D341Med (cell line): ENCODE data around the gene RXRA.

Source experiments
- DNase-seq: peaks from one replicate; pipeline ENCODE4 v3.0.0; 2012; ENCODE audit warnings: low spot score

The RXRA gene

DNA sequence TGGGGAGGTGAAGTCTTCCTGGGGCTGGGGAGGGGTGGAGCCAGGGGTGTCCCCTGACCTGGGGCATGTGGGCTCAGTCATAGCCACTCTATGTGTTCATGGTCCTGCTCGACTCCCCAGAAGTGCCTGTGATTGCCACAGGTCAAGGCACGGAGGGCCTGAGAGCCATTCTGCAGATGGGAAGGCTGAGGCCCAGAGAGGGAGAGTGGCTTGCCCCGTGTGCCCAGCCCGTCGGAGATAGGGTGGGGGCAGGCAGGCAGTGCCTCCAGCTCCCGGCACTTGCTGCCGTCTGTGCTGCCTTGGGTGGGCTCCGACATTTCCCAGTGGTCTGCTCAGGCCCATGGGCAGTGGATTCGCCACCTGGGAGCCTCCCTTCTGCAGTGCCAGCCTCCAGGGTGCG, 74.0 kb downstream of the RXRA start:
- no peak for DNase-seq

DNA sequence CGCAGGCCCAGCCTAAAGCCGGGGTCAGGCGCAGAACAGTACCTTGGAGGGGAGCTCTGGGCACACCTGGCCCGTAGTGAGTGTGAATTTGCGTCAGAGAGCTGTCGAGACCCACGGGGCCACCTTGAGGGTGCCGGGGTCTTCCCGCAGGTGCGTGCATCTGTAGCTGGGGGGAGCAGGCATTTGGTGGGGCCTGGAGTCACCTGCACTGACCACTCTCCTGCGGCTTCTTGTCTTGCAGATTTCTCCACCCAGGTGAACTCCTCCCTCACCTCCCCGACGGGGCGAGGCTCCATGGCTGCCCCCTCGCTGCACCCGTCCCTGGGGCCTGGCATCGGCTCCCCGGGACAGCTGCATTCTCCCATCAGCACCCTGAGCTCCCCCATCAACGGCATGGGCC, 75.1 kb downstream of the RXRA start:
- no peak for DNase-seq

DNA sequence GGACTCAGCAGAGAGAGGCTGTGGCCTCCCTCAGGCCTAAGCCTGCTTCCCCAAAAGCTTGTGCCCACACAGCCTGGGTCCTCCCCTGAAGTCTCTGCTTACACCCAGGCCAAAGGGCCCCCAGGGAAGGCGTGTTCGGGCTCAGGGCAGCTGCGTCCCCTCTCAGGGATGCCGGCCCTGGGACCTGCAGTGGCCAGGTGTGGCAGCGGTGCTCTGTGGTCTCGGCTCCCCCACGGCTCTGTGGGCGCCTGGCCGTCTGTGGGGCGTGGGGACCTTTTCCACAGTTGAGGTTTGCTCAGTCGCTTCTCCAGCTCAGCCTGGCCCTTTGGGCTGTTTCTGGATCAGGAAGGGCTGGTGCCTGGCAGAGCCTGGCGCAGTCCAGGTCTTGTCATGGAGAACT, 75.9 kb downstream of the RXRA start:
- DNase-seq, result no peak

DNA sequence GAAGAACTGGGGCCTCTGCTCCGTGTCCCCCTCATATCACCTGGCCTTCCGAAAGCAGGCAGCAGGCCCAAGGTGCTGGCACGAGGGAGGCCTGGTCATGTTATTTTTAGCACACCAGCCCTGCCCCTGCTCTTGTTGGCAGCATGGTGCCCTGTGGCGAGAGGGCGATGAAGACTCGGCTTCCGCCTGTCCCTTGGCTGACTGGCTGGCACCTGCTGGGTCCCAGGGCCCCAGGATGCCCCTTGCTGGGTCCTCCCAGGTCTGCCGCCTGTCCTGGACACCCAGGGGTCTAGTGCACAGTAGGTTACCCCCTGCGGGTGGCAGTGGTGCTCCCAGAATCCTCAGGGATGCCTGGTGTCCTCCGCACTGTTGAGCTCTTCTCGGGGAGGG, 77.0 kb downstream of the RXRA start:
- no peak for DNase-seq

DNA sequence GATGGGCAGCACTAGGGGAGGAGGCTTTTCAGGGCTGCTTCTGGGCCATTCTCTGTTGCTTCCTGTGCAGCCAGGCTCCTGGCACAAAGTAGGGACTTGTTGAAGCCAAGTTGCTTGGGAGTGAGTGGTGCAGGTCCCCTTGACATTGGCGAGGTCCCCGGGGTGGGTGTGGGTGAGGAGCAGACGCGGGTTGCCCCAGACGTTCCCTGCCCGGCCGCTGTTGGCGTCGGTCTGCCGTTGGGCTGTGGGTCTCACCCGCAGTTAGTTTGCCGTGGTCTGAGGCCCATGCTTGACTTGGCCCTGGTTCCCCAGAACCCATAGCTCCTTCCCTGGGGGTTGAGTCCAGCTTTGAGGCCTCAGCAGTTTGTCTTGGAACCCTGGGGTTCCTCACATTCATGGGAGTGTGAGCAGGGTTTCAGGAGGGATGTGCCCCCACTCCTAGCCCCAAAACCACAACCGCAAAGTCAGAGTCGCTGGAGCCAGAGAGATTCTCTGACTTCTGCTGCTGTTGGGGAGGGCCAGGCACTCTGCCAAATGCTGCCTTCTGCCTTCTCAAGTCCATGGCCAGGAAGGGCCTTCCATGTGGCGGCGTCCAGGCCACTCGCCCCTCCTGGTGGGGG, 77.5 kb downstream of the RXRA start:
- no peak for DNase-seq

DNA sequence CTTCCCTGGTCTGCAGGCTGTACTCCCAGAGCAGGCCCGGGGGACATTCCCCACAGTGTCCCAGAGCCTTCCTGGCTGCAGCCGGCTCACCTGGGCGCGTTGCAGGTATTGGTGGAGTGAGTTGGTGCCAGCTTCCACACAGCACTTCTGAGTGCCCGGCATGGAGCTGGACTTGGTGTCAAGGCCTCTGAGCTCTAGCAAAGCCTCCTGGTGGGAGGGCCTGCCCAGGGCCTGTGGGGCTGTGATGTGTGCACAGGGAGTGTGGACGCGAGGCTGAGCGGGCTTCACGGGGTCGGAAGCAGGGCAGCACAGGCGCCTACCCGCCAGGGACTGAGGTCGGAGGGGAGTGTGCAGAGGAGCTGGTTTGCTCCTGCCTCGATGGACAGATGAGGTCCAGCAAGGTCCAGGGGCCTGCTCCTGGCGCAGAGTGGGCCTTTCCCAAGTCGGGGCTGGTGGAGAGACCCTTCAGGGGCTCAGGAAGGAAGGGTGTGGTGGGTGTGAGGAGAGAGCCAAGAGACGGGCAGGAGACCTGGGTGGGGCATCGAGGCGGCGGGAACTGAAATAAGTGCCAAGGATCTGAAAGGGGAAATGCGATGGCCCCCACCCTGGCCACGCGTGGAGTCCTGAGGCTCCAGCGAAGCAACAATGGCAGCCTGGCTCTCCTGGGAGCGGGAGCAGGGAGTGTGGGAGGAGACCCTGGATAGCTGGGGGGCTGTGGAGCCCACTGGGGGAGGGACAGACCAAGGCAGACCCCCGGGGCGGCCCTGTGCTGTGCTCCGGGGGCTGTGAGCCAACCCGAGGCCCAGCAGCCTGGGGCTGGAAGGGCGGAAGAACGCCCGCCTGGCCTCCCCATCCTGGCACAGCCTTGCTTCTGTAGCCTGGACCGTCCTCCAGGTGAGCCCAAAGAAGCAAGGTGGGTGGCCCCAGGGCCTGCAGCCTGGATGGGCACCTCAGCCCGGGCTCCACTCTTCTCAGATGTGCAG, 78.4 kb downstream of the RXRA start:
- DNase-seq, result no peak

DNA sequence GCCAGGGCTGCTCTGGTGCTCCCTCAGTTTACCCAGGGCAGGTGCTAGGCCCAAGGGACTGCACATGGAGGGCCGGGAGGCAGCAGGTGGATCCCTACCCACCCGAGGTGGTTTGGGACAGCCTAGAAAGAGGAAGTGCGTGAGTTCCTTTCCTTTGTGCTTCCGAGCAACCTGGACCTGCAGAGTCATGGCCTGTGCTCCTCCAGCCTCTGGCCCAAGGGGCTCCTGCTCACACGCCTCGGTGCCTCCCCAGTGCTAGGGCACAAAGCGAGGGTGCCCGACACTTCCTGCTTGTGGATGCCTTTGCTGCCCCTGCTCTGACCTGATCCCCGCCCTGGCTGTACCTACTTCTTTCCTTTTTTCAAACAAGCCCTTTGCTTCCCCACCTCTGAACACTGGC, 79.3 kb downstream of the RXRA start:
- DNase-seq, result no peak

DNA sequence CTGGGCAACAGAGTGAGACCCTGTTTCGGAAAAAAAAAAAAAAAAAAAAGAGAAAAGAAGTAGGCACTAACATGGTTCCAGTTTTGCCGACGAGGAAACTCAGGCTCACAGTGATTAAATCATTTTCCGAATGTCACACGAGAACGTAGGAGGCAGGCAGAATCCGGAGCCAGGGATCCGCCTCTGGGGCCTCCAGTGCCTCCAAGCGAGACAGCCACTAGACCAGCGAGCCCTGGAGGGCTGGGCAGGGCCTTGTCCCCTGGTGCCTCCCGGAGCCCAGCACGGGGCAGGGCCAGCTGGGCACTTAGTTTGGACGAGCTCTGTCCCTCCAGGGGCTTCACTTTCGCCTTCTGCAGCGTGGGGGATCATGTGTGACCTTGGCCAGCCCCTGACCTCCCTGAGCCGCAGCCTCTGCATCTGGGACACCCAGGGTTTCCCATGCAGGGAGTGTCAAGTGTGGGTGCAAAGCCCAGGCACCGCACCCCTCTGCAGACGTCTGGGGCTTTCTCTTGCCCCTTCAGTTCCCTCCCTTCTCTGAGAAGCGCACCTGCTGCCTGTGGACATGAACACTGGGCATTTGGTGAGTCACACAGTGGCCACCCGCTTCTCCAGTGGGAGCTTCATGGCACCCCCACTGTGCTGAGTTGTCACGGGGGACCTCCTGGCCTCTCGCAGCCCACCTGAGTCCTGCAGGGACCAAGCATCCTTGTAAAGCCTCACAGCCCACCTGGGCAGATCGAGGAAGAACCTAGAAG, 80.3 kb downstream of the RXRA start:
- no peak for DNase-seq

DNA sequence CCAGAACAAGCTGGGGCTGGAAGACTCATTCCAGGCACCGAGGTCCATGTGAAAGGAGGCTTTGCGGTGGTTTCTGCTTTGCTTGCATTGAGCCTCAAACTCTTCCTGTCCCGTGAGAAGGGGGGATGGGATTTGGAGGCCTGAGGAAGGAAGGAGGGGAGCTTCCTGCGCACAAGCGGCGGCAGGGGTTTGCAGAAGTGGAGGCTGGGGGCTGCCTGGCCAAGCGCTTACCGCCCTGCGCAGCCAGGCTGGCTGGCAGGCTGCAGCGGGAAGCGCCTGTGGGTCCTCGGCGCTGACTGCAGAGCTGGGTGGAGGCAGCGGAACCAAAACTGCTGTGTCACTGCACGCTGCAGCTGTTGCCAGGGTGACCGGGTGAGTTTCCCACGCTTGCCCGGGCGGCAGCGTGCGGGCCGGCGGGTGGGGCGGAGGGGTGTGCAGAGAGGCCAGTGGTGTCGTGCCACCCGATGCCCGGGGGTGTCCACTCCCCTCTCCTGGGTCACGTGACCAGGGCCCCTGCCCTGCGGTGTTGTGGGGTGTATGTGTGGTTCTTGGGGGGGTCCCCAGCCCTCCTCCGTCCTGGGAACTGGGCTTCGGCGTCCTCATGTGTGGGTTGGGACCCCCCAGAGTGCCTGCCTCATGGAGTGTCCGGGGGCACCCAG, 81.0 kb downstream of the RXRA start:
- peak; percentile 49 for DNase-seq

DNA sequence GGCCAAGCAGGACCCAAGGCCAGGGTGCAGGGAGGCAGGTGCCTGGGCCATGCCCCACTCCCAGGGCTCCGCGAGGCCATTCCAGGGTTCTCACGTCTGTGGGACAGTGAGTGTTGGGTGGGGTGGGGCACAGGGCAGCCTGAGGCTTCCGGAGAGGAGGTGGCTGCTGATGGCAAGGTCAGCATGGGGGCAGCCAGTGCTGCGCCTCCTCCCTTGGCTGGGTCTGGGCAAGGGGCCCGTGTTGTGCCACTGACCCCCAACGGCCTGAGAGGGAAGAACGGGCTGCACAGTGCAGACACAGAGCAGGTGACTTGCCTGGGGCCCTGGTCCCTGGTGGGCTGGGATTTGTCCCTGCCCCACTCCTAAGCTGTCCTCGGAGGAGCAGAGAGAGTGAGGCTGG, 82.1 kb downstream of the RXRA start:
- DNase-seq, result no peak

DNA sequence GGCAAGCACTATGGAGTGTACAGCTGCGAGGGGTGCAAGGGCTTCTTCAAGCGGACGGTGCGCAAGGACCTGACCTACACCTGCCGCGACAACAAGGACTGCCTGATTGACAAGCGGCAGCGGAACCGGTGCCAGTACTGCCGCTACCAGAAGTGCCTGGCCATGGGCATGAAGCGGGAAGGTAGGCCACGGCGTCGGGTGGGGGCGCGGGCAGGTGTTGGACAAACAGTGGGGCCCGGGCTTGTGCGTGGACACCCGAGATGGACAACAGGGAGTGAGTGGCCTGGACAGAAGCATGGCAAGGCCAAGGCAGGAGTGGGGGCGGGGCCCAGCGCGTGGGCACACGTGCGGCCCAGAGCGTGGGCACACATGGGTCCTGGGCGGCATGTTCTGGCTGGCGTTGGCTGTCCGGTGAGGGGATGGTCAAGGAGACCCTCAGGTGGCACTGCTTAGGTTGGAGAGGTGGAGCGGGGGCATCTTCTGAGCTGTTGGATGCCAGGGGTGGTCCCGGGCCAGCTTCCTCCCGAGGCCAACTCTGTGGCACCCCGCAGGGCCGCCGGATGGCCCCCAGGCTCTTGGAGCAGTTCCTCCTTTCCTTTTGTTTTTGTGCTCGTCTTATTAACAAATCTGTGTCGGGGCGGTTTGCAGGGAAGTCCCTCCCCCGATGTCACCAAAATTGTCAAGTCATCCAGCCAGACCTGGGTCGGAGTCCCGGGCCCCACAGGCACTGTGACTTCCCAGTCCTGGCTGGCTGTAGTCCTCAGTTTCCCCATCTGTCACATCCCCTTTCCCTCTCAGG, 82.9 kb downstream of the RXRA start:
- no peak for DNase-seq

DNA sequence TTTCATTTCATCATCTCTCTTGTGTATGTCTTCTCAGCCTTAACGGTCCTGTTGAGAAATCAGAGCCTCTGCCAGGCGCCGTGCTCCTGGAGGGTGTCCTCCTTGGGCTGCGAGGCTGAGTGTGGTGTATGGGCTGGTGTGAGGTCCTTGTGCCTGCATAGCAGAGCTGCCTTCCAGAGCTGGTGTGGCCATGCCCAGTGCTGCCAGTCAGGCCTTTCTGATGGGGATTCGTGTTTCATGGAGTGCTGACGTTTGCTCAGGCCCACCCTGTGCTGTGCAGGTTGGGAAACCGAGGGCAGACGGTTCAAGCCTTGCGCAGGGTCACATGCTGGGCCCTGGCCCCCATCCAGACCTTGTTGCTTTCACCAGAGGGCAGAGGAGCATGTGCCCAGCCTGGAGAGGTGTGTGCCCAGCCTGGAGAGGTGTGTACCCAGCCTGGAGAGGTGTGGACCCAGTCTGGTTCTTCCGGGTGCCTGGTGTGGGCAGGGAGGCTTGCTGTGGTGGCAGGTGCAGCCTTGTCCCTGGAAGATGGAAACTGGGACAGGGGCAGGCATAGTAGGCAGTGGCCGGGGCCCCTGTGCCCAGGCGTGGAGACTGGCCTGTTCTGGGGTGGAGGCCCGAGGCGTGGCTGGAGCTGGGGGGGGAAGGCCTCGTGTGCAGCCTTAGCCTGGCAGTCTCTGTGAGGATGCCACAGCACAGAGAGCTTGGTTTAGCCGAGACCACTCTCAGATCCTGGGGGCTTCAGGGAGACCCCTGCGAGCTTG, 84.0 kb downstream of the RXRA start:
- DNase-seq, result no peak

DNA sequence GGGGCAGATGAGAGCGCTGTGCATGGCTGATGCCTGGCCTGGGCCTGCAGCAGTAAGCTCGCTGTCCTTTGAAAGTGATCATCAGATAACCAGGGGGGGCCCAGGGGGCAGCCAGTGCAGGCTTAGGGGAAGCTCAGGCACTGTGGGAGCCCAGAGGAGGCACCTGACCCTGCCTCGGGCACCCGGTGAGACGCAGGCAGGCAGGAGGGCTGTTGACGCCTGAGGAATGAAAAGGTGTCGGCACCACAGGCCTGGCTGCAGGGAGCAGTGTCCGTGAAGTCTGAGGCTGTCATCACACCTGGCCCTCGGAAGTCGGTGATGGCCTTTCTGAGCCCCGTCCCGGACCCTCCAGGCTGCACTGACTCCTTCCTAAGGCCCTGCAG, 84.6 kb downstream of the RXRA start:
- DNase-seq, result no peak

DNA sequence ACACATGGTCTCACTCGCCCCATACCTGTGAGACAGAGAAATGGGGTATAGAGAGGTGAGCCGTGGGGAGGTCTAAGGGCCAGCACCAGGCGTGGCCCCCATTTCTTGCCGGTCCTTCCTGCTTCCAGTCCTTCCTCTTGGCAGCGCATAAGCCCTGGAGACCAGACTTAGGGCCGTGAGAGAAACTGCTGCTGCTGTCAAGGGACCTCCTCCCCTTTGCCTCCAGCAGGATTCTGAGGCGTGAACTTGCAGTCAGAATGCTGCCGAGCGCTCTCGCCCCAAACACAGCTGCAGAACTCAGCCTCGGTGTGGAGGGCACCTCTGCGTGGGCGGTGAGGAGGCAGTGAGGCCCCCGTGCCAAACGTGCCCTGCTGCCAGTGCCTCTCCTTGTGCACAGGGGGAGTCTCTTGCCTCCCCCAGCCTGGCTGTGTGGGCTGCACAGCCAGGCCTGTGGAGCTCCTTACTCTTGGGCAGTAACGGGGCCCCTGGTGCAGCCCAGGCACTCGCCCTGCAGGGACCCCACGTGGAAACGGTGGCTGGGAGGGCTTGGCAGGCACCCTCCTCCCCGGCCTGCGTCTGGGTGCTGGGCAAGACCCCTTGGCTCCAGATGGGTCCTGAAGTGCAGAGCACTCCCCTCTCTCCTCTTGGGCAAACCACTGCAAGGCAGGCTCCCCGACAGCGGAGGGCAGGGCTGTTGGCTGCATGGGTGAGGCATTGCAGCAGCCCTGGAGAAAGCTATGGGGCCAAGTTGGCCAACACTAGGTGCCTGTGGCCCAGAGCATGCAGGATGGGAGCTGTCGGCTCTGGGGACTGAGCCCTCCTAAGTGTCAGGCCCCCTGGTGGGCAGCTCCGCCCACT, 85.4 kb downstream of the RXRA start:
- DNase-seq, result no peak

DNA sequence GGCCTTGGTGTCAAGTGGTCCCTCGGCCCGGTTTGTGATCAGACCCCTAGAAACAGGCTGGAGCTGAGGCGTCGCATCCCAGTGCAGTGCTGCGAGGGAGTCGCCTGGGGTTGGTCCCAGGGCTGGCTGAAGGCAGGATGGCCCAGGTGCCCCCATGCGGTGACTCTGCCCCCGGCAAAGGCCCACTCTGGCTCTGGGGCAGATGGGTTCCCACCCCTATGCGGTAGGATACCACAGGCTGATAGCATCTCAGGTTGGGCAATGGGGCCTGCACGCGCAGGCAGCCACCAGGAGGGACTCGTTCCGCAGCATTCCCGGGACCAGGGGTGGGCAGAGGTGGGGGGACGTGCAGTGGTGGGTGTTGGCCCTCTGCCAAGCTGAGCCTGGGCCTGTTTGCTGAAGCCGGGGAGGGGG, 86.0 kb downstream of the RXRA start:
- no peak for DNase-seq

DNA sequence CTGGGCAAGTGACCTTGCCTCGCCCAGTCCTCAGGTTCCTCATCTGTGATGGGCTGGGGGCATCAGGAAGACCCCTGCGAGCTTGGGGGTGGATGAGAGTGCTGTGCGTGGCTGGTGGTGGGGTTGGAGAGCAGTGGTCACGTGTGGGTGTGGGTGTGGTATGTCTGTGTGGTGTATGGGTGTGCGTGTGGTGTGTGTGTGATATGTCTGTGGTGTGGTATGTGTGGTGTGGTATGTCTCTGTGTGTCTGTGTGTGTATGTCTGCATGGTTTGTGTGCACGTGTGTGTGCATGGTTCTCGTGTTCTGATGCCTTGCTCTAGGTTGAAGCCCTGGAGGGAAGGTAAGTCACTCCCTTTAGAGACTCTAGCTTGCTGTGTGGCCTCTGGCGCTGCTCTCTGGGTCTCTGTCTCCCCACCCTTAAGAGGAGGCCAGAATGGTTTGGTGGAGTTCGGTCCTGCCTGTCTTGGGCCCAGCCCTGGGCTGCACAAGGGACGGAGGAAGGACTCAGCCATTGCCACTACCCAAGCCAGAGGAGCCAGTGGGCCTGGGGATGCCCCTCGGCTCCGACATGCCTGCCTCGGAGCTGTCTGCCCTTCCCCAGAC, 87.0 kb downstream of the RXRA start:
- DNase-seq, result no peak

DNA sequence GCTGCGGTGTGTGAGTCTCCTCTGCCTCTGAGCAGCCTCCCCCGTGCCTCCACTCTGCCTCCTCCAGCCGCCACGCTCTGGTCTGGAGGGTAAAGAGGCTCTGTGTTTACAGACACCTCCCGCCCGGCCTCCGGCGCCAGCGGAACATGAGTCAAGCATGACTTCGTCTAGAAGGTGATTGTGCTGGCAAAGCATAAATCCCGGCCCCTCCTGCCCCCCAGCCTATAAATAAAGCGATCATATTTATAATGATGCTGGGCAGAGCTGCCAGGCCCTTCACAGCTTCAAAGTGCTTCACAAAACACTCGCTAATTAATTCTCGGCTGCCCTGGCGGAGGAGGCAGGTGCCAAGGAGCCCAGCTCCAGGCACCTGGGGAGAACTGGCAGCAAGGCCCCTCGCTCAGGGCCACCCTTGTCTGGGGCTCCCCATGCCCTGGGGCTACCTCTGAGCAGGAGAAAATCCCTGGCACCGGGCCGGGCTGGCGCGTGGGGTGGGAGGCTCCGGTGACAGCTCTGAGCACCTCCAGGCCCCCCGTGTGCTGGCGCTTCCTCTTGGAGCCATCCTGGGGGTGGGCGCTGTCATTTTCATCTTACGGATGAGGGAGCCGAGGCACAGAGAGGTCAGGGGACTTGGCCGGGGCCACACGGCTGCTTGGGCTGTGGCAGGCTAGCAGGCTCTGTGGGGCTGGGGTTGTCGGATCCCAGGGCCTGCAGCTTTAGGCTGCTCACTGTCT, 87.8 kb downstream of the RXRA start:
- no peak for DNase-seq

DNA sequence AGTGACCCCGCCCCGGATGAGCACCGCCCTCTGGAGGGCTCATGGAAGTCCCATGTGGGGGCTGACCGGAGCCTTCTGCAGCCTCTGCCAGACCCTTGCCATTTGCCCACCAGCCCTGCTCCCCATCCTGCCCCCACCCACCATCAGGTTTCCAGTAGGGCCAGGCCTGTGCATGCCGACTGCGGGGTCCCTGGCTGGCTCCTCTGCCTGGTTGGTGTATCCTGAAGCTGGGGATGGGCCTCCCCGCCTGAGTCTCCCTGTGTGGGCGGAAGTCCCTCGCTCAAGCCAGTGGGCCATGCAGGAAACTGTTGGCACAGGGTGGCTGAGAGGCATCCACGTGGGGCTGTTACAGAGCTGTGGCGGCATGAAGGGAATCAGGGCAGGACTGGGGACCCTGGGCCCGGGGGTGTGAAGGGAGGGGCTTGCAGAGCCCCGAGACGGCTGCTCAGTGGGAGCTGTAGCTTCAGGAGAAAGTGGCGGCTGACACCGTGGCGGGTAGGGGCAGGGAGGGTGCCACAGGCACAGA, 88.7 kb downstream of the RXRA start:
- DNase-seq, result no peak
